Lower lobe of right lung (tissue), 2 donors: Measurements from ENCODE around the gene SPAST. TPM values are rescaled to one million over a fixed set of nuclear protein-coding genes. Genes with fewer than 3 reads are reported as not detected.

Experiments used
- ATAC-seq, 2 donors: fragments of 200-7000 bp; cut with Tn5 transposase; one replicate each; pipeline ENCODE4 v1.9.1; 2020 to 2022; ENCODE audit warnings: mild to moderate bottlenecking in 2 of 2, moderate library complexity in 2 of 2
- DNase-seq: peaks from one replicate; pipeline ENCODE4 v3.0.0-alpha.2; 2020
- H3K27ac ChIP-seq: fragments of 200-600 bp; one replicate; pipeline ENCODE4 v1.8.0; 2022
- H3K27me3 ChIP-seq: fragments of 200-600 bp; one replicate; pipeline ENCODE4 v1.8.0; 2022; ENCODE audit warnings: low read depth
- H3K36me3 ChIP-seq: fragments of 200-600 bp; one replicate; pipeline ENCODE4 v1.8.0; 2022; ENCODE audit warnings: mild to moderate bottlenecking
- H3K4me1 ChIP-seq: fragments of 200-600 bp; one replicate; pipeline ENCODE4 v1.8.0; 2022
- H3K4me3 ChIP-seq: fragments of 200-600 bp; one replicate; pipeline ENCODE4 v1.8.0; 2022; ENCODE audit warnings: mild to moderate bottlenecking
- H3K9me3 ChIP-seq: fragments of 200-600 bp; one replicate; pipeline ENCODE4 v1.8.0; 2022
- intact Hi-C: fragments of 100-400 bp; cut with DNase I; formaldehyde crosslinking; loops from one replicate; pipeline ENCODE4 v1.11.0; 2022
- total RNA-seq: library from RNA; stranded (reverse); fragmentation: NEBNext Ultra II Directional; extraction: Animal tissue kit (Norgen Biotek cat#: 25700); gene quantifications from one replicate; pipeline ENCODE4 v1.2.1, GENCODE V29; 2021
- TF ChIP-seq, protein P1 (sequence below): fragments of 200-600 bp; IDR thresholded peaks from one replicate; pipeline ENCODE4 v1.8.0; 2022; ENCODE audit warnings: antibody characterized with exemption, mild to moderate bottlenecking
- donor health status: DM: no; HTN: yes; CAD: no; lungs with severe emphysema.

Gene SPAST
- total RNA-seq, 1 donor from 2014 or later: 18.7 TPM

DNA sequence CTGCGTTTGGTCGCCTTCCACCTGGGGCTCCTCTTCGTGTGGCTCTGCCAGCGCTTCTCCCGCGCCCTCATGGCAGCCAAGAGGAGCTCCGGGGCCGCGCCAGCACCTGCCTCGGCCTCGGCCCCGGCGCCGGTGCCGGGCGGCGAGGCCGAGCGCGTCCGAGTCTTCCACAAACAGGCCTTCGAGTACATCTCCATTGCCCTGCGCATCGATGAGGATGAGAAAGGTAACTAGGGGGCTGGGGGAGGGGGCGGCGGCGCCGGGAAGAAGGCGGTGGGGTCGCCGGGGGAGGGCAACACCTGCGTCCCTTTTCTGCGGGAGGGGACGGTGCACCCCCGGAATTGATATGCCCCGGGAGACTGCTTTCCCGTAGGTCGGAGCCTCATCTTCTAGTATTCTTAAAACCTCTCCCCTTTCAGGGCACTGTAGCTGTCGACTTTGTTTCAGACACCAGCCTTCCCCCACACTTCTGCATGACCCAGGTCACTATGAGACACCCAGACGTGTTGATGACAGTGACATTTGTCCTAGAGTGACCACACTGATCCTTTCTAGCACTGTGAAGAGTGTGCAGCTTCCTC is 755 bp downstream of the SPAST start:
- ATAC-seq: peak; percentile 1 to 7
- intact Hi-C loops: no loop called here
- TF ChIP-seq, protein P1, sequence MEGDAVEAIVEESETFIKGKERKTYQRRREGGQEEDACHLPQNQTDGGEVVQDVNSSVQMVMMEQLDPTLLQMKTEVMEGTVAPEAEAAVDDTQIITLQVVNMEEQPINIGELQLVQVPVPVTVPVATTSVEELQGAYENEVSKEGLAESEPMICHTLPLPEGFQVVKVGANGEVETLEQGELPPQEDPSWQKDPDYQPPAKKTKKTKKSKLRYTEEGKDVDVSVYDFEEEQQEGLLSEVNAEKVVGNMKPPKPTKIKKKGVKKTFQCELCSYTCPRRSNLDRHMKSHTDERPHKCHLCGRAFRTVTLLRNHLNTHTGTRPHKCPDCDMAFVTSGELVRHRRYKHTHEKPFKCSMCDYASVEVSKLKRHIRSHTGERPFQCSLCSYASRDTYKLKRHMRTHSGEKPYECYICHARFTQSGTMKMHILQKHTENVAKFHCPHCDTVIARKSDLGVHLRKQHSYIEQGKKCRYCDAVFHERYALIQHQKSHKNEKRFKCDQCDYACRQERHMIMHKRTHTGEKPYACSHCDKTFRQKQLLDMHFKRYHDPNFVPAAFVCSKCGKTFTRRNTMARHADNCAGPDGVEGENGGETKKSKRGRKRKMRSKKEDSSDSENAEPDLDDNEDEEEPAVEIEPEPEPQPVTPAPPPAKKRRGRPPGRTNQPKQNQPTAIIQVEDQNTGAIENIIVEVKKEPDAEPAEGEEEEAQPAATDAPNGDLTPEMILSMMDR: no peak
- DNase-seq: no peak
- H3K27me3 ChIP-seq: no peaks in the 10 kb centered on the region
- peaks cover 6% of the 10 kb centered on the region for H3K36me3 ChIP-seq
- H3K4me1 ChIP-seq: peaks cover 27% of the 10 kb centered on the region
- H3K27ac ChIP-seq: peak overlapping the region; percentile 86
- no peaks in the 10 kb centered on the region for H3K9me3 ChIP-seq
- H3K4me3 ChIP-seq: peak overlapping the region; percentile 97

- peaks cover 6% of the 10 kb centered on the region for H3K36me3 ChIP-seq
- intact Hi-C loops: no loop called here
- no peak for DNase-seq
- peak overlapping the region; percentile 97 for H3K4me3 ChIP-seq
- peaks cover 27% of the 10 kb centered on the region for H3K4me1 ChIP-seq
- ATAC-seq: no peak
- peak overlapping the region; percentile 86 for H3K27ac ChIP-seq
- TF ChIP-seq, protein P1: no peak
- no peaks in the 10 kb centered on the region for H3K9me3 ChIP-seq
- no peaks in the 10 kb centered on the region for H3K27me3 ChIP-seq
These were observed 1.4 kb downstream of the SPAST start for GRCh38 chr2:32064713-32065112.

DNA sequence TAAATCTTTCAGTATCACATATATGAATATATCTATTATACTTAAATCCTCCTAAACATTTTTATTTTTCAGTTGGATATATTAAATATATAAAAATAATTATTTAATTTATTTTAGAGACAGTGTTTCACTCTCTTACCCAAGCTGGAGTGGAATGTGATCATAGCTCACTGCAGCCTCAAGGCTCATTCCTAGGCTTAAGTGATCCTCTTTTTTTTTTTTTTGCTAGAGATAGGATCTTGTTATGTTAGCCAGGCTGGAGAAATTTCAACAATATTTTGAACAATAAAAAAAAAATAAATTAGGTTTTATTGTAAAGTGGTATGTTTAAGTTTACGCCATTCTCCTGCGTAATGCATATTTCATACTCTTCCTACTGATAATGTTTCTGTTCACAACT is 4.2 kb downstream of the SPAST start:
- TF ChIP-seq, protein P1: no peak
- ATAC-seq (no peak), DNase-seq (no peak)
- no peaks in the 10 kb centered on the region for H3K9me3 ChIP-seq
- peaks cover 14% of the 10 kb centered on the region for H3K36me3 ChIP-seq
- H3K27me3 ChIP-seq: no peaks in the 10 kb centered on the region
- peaks cover 18% of the 10 kb centered on the region for H3K4me1 ChIP-seq
- H3K4me3 ChIP-seq: no peak overlapping the region
- no peak overlapping the region for H3K27ac ChIP-seq
- intact Hi-C loops: no loop called here

GRCh38 chr2:32074134-32074506 is 10.8 kb downstream of the SPAST start:
- no peaks in the 10 kb centered on the region for H3K27me3 ChIP-seq
- peaks cover 8% of the 10 kb centered on the region for H3K36me3 ChIP-seq
- no peaks in the 10 kb centered on the region for H3K9me3 ChIP-seq
- no peaks in the 10 kb centered on the region for H3K4me1 ChIP-seq
- TF ChIP-seq, protein P1: no peak
- ATAC-seq: no peak
- intact Hi-C loops: no loop called here
- DNase-seq: no peak
- H3K27ac ChIP-seq: no peak overlapping the region
- H3K4me3 ChIP-seq: no peak overlapping the region

DNA sequence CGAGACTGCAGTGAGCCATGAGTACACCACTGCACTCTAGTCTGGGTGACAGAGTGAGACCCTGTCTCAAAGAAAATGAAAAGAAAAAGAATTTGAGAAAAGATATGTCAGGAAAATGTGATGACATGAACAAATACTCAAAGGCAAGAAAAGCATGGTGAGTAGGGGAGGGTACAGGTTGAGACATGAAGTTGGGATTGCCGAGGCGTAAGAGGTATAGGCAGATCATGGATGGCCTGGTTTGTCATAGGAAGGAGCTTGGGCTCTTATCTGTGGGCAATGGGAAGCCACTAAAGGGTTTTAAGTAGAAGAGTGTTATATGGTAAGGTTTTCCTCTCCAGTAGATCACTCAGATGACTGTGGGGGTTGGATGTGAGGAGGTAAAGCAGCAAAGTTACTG is 32.3 kb downstream of the SPAST start:
- TF ChIP-seq, protein P1: no peak
- ATAC-seq (no peak), DNase-seq (no peak)
- no peaks in the 10 kb centered on the region for H3K27me3 ChIP-seq
- H3K4me1 ChIP-seq: no peaks in the 10 kb centered on the region
- H3K36me3 ChIP-seq: peaks cover 6% of the 10 kb centered on the region
- H3K4me3 ChIP-seq: no peak overlapping the region
- no peaks in the 10 kb centered on the region for H3K9me3 ChIP-seq
- H3K27ac ChIP-seq: no peak overlapping the region
- intact Hi-C loops: no loop called here
